ENCODE data around the gene BTF3L4. TPM values are rescaled to one million over a fixed set of nuclear protein-coding genes. Genes with fewer than 3 reads are reported as not detected.

The BTF3L4 gene
- total RNA-seq, 2 donors from 2014 or later, result 30.9 to 38.9 TPM

- no peaks in the 10 kb centered on the region for H3K27me3 ChIP-seq (replicated peaks; ENCODE audit: insufficient read depth)
- H3K4me1 ChIP-seq (ENCODE audit: control insufficient read depth in 1 of 2, low read depth in 2 of 2), result peaks cover 12 to 38% of the 10 kb centered on the region in 2 donors
- H3K27ac ChIP-seq, result no peak overlapping the region
- no peaks in the 10 kb centered on the region for H3K36me3 ChIP-seq
- ATAC-seq (ENCODE audit: insufficient number of reproducible peaks, low FRiP score, low read depth) (no peak), DNase-seq (ENCODE audit: low spot score) (no peak)
- H3K9me3 ChIP-seq, result no peaks in the 10 kb centered on the region
- TF ChIP-seq CTCF (IDR thresholded peaks at IDR 0.05), result no peak
- peak overlapping the region; percentile 83 for H3K4me3 ChIP-seq
These were observed 2.2 kb upstream of the BTF3L4 start for GRCh38 chr1:52053862-52054261.

GRCh38 chr1:52054496-52055065, 1.5 kb upstream of the BTF3L4 start:
- no peaks in the 10 kb centered on the region for H3K9me3 ChIP-seq
- DNase-seq (ENCODE audit: low spot score) (no peak), ATAC-seq (ENCODE audit: insufficient number of reproducible peaks, low FRiP score, low read depth) (no peak)
- H3K27ac ChIP-seq, result peak overlapping the region; percentile 67 to 82
- peak overlapping the region; percentile 83 for H3K4me3 ChIP-seq
- no peaks in the 10 kb centered on the region for H3K27me3 ChIP-seq (replicated peaks; ENCODE audit: insufficient read depth)
- no peaks in the 10 kb centered on the region for H3K36me3 ChIP-seq
- TF ChIP-seq CTCF (IDR thresholded peaks at IDR 0.05), result no peak
- peaks cover 12 to 46% of the 10 kb centered on the region in 2 donors for H3K4me1 ChIP-seq (ENCODE audit: control insufficient read depth in 1 of 2, low read depth in 2 of 2)

DNA sequence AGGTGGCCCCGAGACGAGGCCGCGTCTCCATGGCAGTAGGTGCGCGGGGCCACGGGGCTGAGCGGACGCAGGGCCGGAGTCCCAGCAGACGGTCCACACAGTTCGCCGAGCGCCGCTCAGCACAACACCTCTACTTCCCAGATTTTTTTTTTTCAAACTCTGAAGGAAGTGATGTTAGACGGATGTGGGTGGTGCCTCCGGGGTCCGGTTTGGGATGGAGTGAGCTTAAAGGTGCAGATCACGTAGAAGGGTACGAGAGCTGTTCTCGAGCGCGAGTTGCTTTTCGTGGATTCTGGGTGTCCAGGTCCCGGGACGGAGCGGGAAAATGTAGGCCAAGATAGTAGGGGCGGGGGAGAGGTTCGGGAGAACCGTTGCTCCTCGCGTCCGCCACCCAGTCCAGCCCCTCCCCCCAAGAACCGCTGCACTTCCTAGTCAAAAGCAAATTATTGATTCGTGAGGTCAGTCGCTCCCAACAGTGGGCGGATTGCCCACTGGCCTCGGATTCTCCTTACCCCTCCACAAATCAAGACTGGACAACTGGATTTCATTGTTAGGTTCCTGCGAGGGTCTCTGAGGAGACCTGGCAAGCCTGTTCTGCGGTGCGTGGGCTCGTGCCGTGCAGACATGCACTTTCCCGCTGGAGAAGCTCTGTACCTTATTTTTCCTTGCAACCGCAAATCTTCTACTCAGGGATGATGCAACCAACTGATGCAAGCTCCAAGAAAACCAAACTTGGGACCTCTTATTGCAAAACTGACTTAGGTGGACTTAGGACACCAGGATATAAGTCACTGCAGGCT, 829 bp upstream of the BTF3L4 start, which contains the start of gene TXNDC12:
Gene TXNDC12, minus strand, starts transcription at position 126 of the 800 bp plus-strand sequence. Its CDS starts 95 bp downstream, at position 31.
- Histone ChIP-seq H3K4me1 (ENCODE audit: control insufficient read depth in 1 of 2, low read depth in 2 of 2) (peaks cover 12 to 46% of the 10 kb centered on the region in 2 donors), H3K36me3 (peaks cover 1% of the 10 kb centered on the region), H3K9me3 (no peaks in the 10 kb centered on the region), H3K27ac (peak within 1 kb of the TSS; percentile 67 to 82), H3K4me3 (peak within 1 kb of the TSS; percentile 83), H3K27me3 (replicated peaks; ENCODE audit: insufficient read depth) (no peaks in the 10 kb centered on the region)
- peak; percentile 49 for DNase-seq (ENCODE audit: low spot score)
- TF ChIP-seq CTCF (IDR thresholded peaks at IDR 0.05), result no peak
- ATAC-seq (ENCODE audit: insufficient number of reproducible peaks, low FRiP score, low read depth), result peak; percentile 67

GRCh38 chr1:52055866-52056162, 281 bp upstream of the BTF3L4 start:
- H3K27ac ChIP-seq, result peak overlapping the region; percentile 67 to 82
- peak overlapping the region; percentile 83 for H3K4me3 ChIP-seq
- H3K27me3 ChIP-seq (replicated peaks; ENCODE audit: insufficient read depth), result no peaks in the 10 kb centered on the region
- TF ChIP-seq CTCF (IDR thresholded peaks at IDR 0.05), result no peak
- peaks cover 12 to 46% of the 10 kb centered on the region in 2 donors for H3K4me1 ChIP-seq (ENCODE audit: control insufficient read depth in 1 of 2, low read depth in 2 of 2)
- H3K9me3 ChIP-seq, result no peaks in the 10 kb centered on the region
- peaks cover 7% of the 10 kb centered on the region for H3K36me3 ChIP-seq
- DNase-seq (ENCODE audit: low spot score) (no peak), ATAC-seq (ENCODE audit: insufficient number of reproducible peaks, low FRiP score, low read depth) (no peak)

DNA sequence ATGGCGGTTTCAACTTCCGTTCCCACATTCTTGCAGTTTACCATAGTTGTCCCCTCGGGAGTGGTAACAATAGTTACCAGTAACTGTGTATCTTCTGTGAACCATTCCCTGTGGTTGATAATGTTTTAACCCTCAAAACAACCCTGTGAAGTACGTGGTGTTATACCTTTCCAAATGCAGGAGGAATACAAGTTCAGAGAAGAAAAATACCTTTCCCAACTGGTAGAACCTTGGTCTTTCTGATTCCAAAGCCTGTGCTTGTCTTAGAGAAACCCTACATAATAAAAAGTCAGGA, 789 bp downstream of the BTF3L4 start:
- no peak for TF ChIP-seq CTCF (IDR thresholded peaks at IDR 0.05)
- ATAC-seq (ENCODE audit: insufficient number of reproducible peaks, low FRiP score, low read depth) (no peak), DNase-seq (ENCODE audit: low spot score) (no peak)
- no peaks in the 10 kb centered on the region for H3K27me3 ChIP-seq (replicated peaks; ENCODE audit: insufficient read depth)
- H3K4me3 ChIP-seq, result peak overlapping the region; percentile 83
- peak overlapping the region; percentile 82 to 83 for H3K27ac ChIP-seq
- H3K9me3 ChIP-seq, result no peaks in the 10 kb centered on the region
- H3K4me1 ChIP-seq (ENCODE audit: control insufficient read depth in 1 of 2, low read depth in 2 of 2), result peaks cover 12 to 46% of the 10 kb centered on the region in 2 donors
- H3K36me3 ChIP-seq, result peaks cover 10% of the 10 kb centered on the region

Measured in thoracic aorta (tissue), 2 donors.